GM12872 (cell line): ENCODE measurements around the gene SNX32.

Experiments used
- CTCF ChIP-seq: IDR thresholded peaks from 3 replicates; pipeline ENCODE4 v1.5.1; 2011; ENCODE audit warnings: low read depth, mild to moderate bottlenecking, low read length, moderate library complexity; ENCODE audit not compliant: insufficient read depth

Gene SNX32

GRCh38 chr11:65793625-65794400 lies 40.0 kb upstream of the SNX32 start:
- TF ChIP-seq CTCF, result no peak

GRCh38 chr11:65794570-65795510 lies 38.9 kb upstream of the SNX32 start:
- TF ChIP-seq CTCF, result no peak

- no peak for TF ChIP-seq CTCF
Observed at GRCh38 chr11:65796726-65797601, 36.8 kb upstream of the SNX32 start.

GRCh38 chr11:65797711-65798110 lies 36.1 kb upstream of the SNX32 start:
- TF ChIP-seq CTCF, result no peak

- TF ChIP-seq CTCF, result no peak
Observed at GRCh38 chr11:65798882-65799281, 34.9 kb upstream of the SNX32 start.

- no peak for TF ChIP-seq CTCF
Observed at GRCh38 chr11:65801153-65801987, 32.4 kb upstream of the SNX32 start.
